ENCODE results near the gene NETO2.

The NETO2 gene

DNA sequence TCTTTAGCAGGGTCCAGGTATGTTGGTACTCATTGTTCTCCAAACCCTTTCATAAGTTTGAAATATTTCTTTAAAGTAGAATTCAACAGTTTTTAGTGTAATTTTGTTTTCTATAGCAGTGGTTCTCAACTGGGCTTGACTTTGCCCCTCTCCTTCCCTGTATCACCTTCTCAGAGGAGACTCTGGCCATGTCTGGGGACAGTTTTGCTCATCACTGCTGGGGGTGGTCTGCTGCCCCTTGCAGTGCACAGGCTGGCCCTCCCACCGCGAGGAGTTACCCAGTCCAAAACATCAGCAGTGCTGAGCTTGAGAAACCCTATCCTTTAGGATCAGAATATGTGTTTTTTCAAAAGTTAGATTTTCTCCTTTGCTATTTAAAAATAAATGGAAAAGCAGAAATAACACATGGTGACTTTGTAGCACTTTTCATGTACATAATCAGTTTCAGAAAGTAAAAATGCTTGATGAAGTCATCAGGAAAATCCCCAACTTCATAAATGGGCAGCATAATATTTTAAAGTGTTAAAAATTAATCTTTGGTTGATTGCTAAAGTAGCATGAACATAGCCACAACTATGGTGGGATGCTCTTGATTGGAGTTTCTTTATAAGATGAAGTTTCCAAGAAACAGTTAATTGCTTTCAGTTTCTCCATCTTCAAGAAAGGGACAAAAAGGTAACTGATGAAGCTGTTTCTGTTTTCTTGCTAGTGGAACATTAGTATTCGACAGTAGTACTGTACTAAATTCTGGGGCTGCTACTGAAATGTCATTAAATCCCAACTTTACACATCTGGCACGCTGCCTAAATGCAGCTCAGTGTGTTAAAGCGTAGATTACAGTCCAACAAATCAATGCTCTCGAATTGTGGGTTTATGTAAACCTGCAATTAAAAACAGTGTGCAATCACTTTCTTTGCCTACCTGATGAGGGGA lies 70.3 kb downstream of the NETO2 start:
- no peak overlapping the region for H3K27ac ChIP-seq (ENCODE audit: poor library complexity, severe bottlenecking)
- H3K27me3 ChIP-seq (ENCODE audit: insufficient read depth, poor library complexity, severe bottlenecking): no peaks in the 10 kb centered on the region
- ATAC-seq (ENCODE audit: low read depth) (no peak), DNase-seq (ENCODE audit: low spot score) (no peak)
- H3K4me3 ChIP-seq (ENCODE audit: severe bottlenecking): no peak overlapping the region
- no peaks in the 10 kb centered on the region for H3K4me1 ChIP-seq (ENCODE audit: insufficient read depth, poor library complexity, severe bottlenecking)
- TF ChIP-seq, protein P1, sequence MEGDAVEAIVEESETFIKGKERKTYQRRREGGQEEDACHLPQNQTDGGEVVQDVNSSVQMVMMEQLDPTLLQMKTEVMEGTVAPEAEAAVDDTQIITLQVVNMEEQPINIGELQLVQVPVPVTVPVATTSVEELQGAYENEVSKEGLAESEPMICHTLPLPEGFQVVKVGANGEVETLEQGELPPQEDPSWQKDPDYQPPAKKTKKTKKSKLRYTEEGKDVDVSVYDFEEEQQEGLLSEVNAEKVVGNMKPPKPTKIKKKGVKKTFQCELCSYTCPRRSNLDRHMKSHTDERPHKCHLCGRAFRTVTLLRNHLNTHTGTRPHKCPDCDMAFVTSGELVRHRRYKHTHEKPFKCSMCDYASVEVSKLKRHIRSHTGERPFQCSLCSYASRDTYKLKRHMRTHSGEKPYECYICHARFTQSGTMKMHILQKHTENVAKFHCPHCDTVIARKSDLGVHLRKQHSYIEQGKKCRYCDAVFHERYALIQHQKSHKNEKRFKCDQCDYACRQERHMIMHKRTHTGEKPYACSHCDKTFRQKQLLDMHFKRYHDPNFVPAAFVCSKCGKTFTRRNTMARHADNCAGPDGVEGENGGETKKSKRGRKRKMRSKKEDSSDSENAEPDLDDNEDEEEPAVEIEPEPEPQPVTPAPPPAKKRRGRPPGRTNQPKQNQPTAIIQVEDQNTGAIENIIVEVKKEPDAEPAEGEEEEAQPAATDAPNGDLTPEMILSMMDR (IDR thresholded peaks at IDR 0.05; ENCODE audit: poor library complexity, severe bottlenecking): no peak
- H3K9me3 ChIP-seq (ENCODE audit: severe bottlenecking): no peaks in the 10 kb centered on the region
- H3K36me3 ChIP-seq (ENCODE audit: low read depth): no peaks in the 10 kb centered on the region

- TF ChIP-seq, protein P1 (IDR thresholded peaks at IDR 0.05; ENCODE audit: poor library complexity, severe bottlenecking): no peak
- no peak overlapping the region for H3K27ac ChIP-seq (ENCODE audit: poor library complexity, severe bottlenecking)
- ATAC-seq (ENCODE audit: low read depth): no peak
Measured at GRCh38 chr16:47072158-47072557, 71.6 kb downstream of the NETO2 start.

GRCh38 chr16:47069841-47070584 lies 73.7 kb downstream of the NETO2 start:
- H3K36me3 ChIP-seq (ENCODE audit: low read depth): no peaks in the 10 kb centered on the region
- ATAC-seq (ENCODE audit: low read depth): no peak
- H3K4me3 ChIP-seq (ENCODE audit: severe bottlenecking): no peak overlapping the region
- no peaks in the 10 kb centered on the region for H3K27me3 ChIP-seq (ENCODE audit: insufficient read depth, poor library complexity, severe bottlenecking)
- no peak overlapping the region for H3K27ac ChIP-seq (ENCODE audit: poor library complexity, severe bottlenecking)
- H3K9me3 ChIP-seq (ENCODE audit: severe bottlenecking): no peaks in the 10 kb centered on the region
- TF ChIP-seq, protein P1 (IDR thresholded peaks at IDR 0.05; ENCODE audit: poor library complexity, severe bottlenecking): no peak
- no peak for DNase-seq (ENCODE audit: low spot score)
- no peaks in the 10 kb centered on the region for H3K4me1 ChIP-seq (ENCODE audit: insufficient read depth, poor library complexity, severe bottlenecking)

More at GRCh38 chr16:47072158-47072557, 71.6 kb downstream of the NETO2 start:
- no peak for DNase-seq (ENCODE audit: low spot score)
- Histone ChIP-seq H3K4me3 (ENCODE audit: severe bottlenecking) (no peak overlapping the region), H3K36me3 (ENCODE audit: low read depth) (no peaks in the 10 kb centered on the region), H3K9me3 (ENCODE audit: severe bottlenecking) (no peaks in the 10 kb centered on the region), H3K4me1 (ENCODE audit: insufficient read depth, poor library complexity, severe bottlenecking) (no peaks in the 10 kb centered on the region), H3K27me3 (ENCODE audit: insufficient read depth, poor library complexity, severe bottlenecking) (no peaks in the 10 kb centered on the region)

GRCh38 chr16:47069313-47069712 lies 74.4 kb downstream of the NETO2 start:
- DNase-seq (ENCODE audit: low spot score) (no peak), ATAC-seq (ENCODE audit: low read depth) (no peak)
- TF ChIP-seq, protein P1 (IDR thresholded peaks at IDR 0.05; ENCODE audit: poor library complexity, severe bottlenecking): no peak

More at GRCh38 chr16:47069313-47069712, 74.4 kb downstream of the NETO2 start:
- H3K9me3 ChIP-seq (ENCODE audit: severe bottlenecking): no peaks in the 10 kb centered on the region
- no peak overlapping the region for H3K4me3 ChIP-seq (ENCODE audit: severe bottlenecking)
- no peaks in the 10 kb centered on the region for H3K4me1 ChIP-seq (ENCODE audit: insufficient read depth, poor library complexity, severe bottlenecking)
- no peaks in the 10 kb centered on the region for H3K27me3 ChIP-seq (ENCODE audit: insufficient read depth, poor library complexity, severe bottlenecking)
- H3K27ac ChIP-seq (ENCODE audit: poor library complexity, severe bottlenecking): no peak overlapping the region
- H3K36me3 ChIP-seq (ENCODE audit: low read depth): no peaks in the 10 kb centered on the region

Measured in RWPE2 (cell line).